Progenitor cell of endocrine pancreas (in vitro differentiated cells): ENCODE results near the gene ARHGAP10. TPM values are rescaled to one million over a fixed set of nuclear protein-coding genes. Genes with fewer than 3 reads are reported as not detected.

ENCODE experiments used
- DNase-seq: peaks from one replicate; pipeline ENCODE4 v3.0.0; 2021; ENCODE audit warnings: low spot score; ENCODE audit not compliant: unreplicated experiment
- H3K27ac Mint-ChIP-seq: 2 replicates; pipeline ENCODE4 v1.8.0; 2021; ENCODE audit warnings: mild to moderate bottlenecking, moderate library complexity, mixed read lengths
- H3K27me3 Mint-ChIP-seq: 2 replicates; pipeline ENCODE4 v1.8.0; 2021; ENCODE audit warnings: mixed read lengths
- H3K36me3 Mint-ChIP-seq: 2 replicates; pipeline ENCODE4 v1.8.0; 2022; ENCODE audit warnings: mixed read lengths; ENCODE audit not compliant: insufficient read depth
- H3K4me1 Mint-ChIP-seq: 2 replicates; pipeline ENCODE4 v1.8.0; 2021; ENCODE audit warnings: low read depth, mixed read lengths
- H3K4me3 Mint-ChIP-seq: 2 replicates; pipeline ENCODE4 v1.8.0; 2021; ENCODE audit warnings: low read depth, mild to moderate bottlenecking, moderate library complexity, mixed read lengths
- H3K9me3 Mint-ChIP-seq: 2 replicates; pipeline ENCODE4 v1.8.0; 2021; ENCODE audit warnings: low read depth, mixed read lengths
- CTCF ChIP-seq: fragments of 200-600 bp; sonication (generic); IDR thresholded peaks from one replicate; pipeline ENCODE4 v1.5.0; 2021; ENCODE audit warnings: antibody characterized with exemption, mild to moderate bottlenecking; ENCODE audit not compliant: unreplicated experiment
- total RNA-seq: library from RNA; stranded (reverse); gene quantifications from 2 replicates; pipeline ENCODE4 v1.2.1, GENCODE V29; 2021

Gene ARHGAP10
- total RNA-seq, 1 donor from 2014 or later = 11.0 TPM

- H3K4me1 Mint-ChIP-seq = peaks cover 6% of the 10 kb centered on the region
- H3K9me3 Mint-ChIP-seq = no peaks in the 10 kb centered on the region
- peaks cover 2% of the 10 kb centered on the region for H3K36me3 Mint-ChIP-seq
- H3K27ac Mint-ChIP-seq = no peak overlapping the region
- DNase-seq = no peak
- no peaks in the 10 kb centered on the region for H3K27me3 Mint-ChIP-seq
- peak; percentile 14 for TF ChIP-seq CTCF
- H3K4me3 Mint-ChIP-seq = no peak overlapping the region
Measured at GRCh38 chr4:147863111-147863747, 131.3 kb downstream of the ARHGAP10 start.

GRCh38 chr4:147863808-147864472, 132.1 kb downstream of the ARHGAP10 start:
- peaks cover 2% of the 10 kb centered on the region for H3K36me3 Mint-ChIP-seq
- TF ChIP-seq CTCF = no peak
- no peak overlapping the region for H3K4me3 Mint-ChIP-seq
- H3K27ac Mint-ChIP-seq = no peak overlapping the region
- DNase-seq = no peak
- H3K4me1 Mint-ChIP-seq = peaks cover 6% of the 10 kb centered on the region
- no peaks in the 10 kb centered on the region for H3K27me3 Mint-ChIP-seq
- H3K9me3 Mint-ChIP-seq = no peaks in the 10 kb centered on the region

GRCh38 chr4:147864607-147865006, 132.7 kb downstream of the ARHGAP10 start:
- Mint-ChIP-seq H3K9me3 (no peaks in the 10 kb centered on the region), H3K36me3 (peaks cover 2% of the 10 kb centered on the region), H3K4me1 (peaks cover 6% of the 10 kb centered on the region), H3K27ac (no peak overlapping the region), H3K27me3 (no peaks in the 10 kb centered on the region), H3K4me3 (no peak overlapping the region)
- no peak for TF ChIP-seq CTCF
- DNase-seq = no peak

GRCh38 chr4:147865926-147866325, 134.0 kb downstream of the ARHGAP10 start:
- H3K27ac Mint-ChIP-seq = peak overlapping the region; percentile 46
- no peak for DNase-seq
- H3K36me3 Mint-ChIP-seq = peaks cover 4% of the 10 kb centered on the region
- no peak for TF ChIP-seq CTCF
- no peaks in the 10 kb centered on the region for H3K9me3 Mint-ChIP-seq
- no peak overlapping the region for H3K4me3 Mint-ChIP-seq
- peaks cover 6% of the 10 kb centered on the region for H3K4me1 Mint-ChIP-seq
- no peaks in the 10 kb centered on the region for H3K27me3 Mint-ChIP-seq

- Mint-ChIP-seq H3K36me3 (peaks cover 2% of the 10 kb centered on the region), H3K9me3 (no peaks in the 10 kb centered on the region), H3K4me3 (no peak overlapping the region), H3K4me1 (peaks cover 6% of the 10 kb centered on the region), H3K27me3 (no peaks in the 10 kb centered on the region), H3K27ac (no peak overlapping the region)
- DNase-seq = peak; percentile 85
- peak; percentile 100 for TF ChIP-seq CTCF
Measured at GRCh38 chr4:147866532-147867271, 134.8 kb downstream of the ARHGAP10 start.
